Measurements from ENCODE around the gene NRBF2. TPM values are rescaled to one million over a fixed set of nuclear protein-coding genes. Genes with fewer than 3 reads are reported as not detected.
A peak's percentile ranks its signal among the peaks of the same experiment; 100 is the strongest.
"Not testable (repeated sequence)": the region's sequence is repeated elsewhere in the genome, so short reads cannot be mapped to it uniquely, and the experiment has no call there.

The NRBF2 gene
- total RNA-seq (ENCODE audit: low replicate concordance) = 22.1 and 25.0 TPM in 2 replicates
- long read RNA-seq, transcript NRBF2-201 (4 exons, 1,853 nt) = major isoform, 139 of 150 reads
- long read RNA-seq, partial matches to known transcripts = 2 of 150 reads
- long read RNA-seq, other reads (novel, unspliced or antisense) = 8 of 150 reads

GRCh38 chr10:63133056-63133820, at the start of gene NRBF2:
Gene NRBF2, plus strand, starts transcription at chr10:63133328. Its CDS starts 143 bp downstream, at chr10:63133471.
- peak; percentile 39 for TF ChIP-seq CTCF (conservative IDR thresholded peaks at IDR 0.05)
- H3K36me3 Mint-ChIP-seq = peaks cover 20% of the 10 kb centered on the region
- peak within 1 kb of the TSS; percentile 96 for H3K27ac Mint-ChIP-seq
- no peaks in the 10 kb centered on the region for H3K27me3 Mint-ChIP-seq
- peak within 1 kb of the TSS; percentile 90 for H3K4me3 Mint-ChIP-seq
- peaks cover 24% of the 10 kb centered on the region for H3K4me1 Mint-ChIP-seq (ENCODE audit: unreplicated experiment)
- peaks cover 10% of the 10 kb centered on the region for H3K9me3 Mint-ChIP-seq
- DNase-seq (ENCODE audit: extremely low spot score, unreplicated experiment) = peak; percentile 98

GRCh38 chr10:63083406-63083805, 49.7 kb upstream of the NRBF2 start:
- H3K4me3 Mint-ChIP-seq; DNase-seq (ENCODE audit: extremely low spot score, unreplicated experiment); H3K36me3 Mint-ChIP-seq; H3K9me3 Mint-ChIP-seq; H3K27me3 Mint-ChIP-seq; H3K27ac Mint-ChIP-seq; H3K4me1 Mint-ChIP-seq (ENCODE audit: unreplicated experiment): not testable (repeated sequence)

GRCh38 chr10:63083904-63084689, 49.0 kb upstream of the NRBF2 start:
- no peak overlapping the region for H3K27ac Mint-ChIP-seq
- H3K27me3 Mint-ChIP-seq = peaks cover 6% of the 10 kb centered on the region
- TF ChIP-seq CTCF (conservative IDR thresholded peaks at IDR 0.05) = peak; percentile 86
- H3K9me3 Mint-ChIP-seq = no peaks in the 10 kb centered on the region
- no peaks in the 10 kb centered on the region for H3K36me3 Mint-ChIP-seq
- no peak overlapping the region for H3K4me3 Mint-ChIP-seq
- H3K4me1 Mint-ChIP-seq (ENCODE audit: unreplicated experiment) = peaks cover 4% of the 10 kb centered on the region
- no peak for DNase-seq (ENCODE audit: extremely low spot score, unreplicated experiment)

- H3K27ac Mint-ChIP-seq = no peak overlapping the region
- DNase-seq (ENCODE audit: extremely low spot score, unreplicated experiment) = no peak
- H3K4me1 Mint-ChIP-seq (ENCODE audit: unreplicated experiment) = peaks cover 4% of the 10 kb centered on the region
- H3K27me3 Mint-ChIP-seq = peaks cover 6% of the 10 kb centered on the region
- no peak for TF ChIP-seq CTCF (conservative IDR thresholded peaks at IDR 0.05)
- H3K4me3 Mint-ChIP-seq = no peak overlapping the region
- no peaks in the 10 kb centered on the region for H3K9me3 Mint-ChIP-seq
- H3K36me3 Mint-ChIP-seq = no peaks in the 10 kb centered on the region
Measured at GRCh38 chr10:63084690-63085382, 48.3 kb upstream of the NRBF2 start.

GRCh38 chr10:63093227-63093626, 39.9 kb upstream of the NRBF2 start:
- Mint-ChIP-seq H3K4me1 (ENCODE audit: unreplicated experiment) (peaks cover 5% of the 10 kb centered on the region), H3K4me3 (no peak overlapping the region)
- TF ChIP-seq CTCF (conservative IDR thresholded peaks at IDR 0.05) = no peak

More at GRCh38 chr10:63093227-63093626, 39.9 kb upstream of the NRBF2 start:
- Mint-ChIP-seq H3K36me3 (no peaks in the 10 kb centered on the region), H3K9me3 (peaks cover 5% of the 10 kb centered on the region), H3K27me3 (no peaks in the 10 kb centered on the region), H3K27ac (no peak overlapping the region)
- no peak for DNase-seq (ENCODE audit: extremely low spot score, unreplicated experiment)

Measured in type B pancreatic cell (in vitro differentiated cells).